ENCODE data around the gene OR10H2.

DNA sequence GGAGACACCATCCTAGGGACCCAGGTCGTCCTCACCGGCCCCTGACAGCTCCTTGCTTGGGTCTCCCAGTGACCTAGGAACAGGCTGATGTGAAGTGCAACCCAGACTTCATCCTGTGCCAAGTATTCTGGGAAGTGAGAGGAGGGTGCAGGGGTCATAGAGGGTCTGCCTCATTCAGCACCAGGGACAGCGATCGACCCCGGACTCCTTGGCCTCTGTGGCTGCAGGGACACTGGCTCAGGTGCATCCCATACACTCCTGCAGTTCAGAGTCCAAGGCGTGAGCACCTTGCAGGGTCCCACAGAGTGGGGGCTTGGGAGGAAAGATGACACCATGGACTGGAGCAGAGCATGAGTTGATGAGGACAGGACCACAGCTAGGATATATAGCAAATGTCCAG lies 10.0 kb upstream of the OR10H2 start:
- TF ChIP-seq POLR2A (IDR thresholded peaks at IDR 0.05; ENCODE audit: low read length), result no peak
- no peak for TF ChIP-seq GATA1 (IDR thresholded peaks at IDR 0.05; ENCODE audit: low read depth, low read length)

Data from erythroblast (primary cell).